Epithelial cell of proximal tubule (primary cell): ENCODE data around the gene MTIF2. TPM values are rescaled to one million over a fixed set of nuclear protein-coding genes. Genes with fewer than 3 reads are reported as not detected.
"Not testable (repeated sequence)": the region's sequence is repeated elsewhere in the genome, so short reads cannot be mapped to it uniquely, and the experiment has no call there.

Experiments used
- DNase-seq: peaks from one replicate; pipeline ENCODE4 v3.0.0-alpha.2; 2011; ENCODE audit warnings: low read depth
- H3K4me3 ChIP-seq: 2 replicates; pipeline ENCODE4 v1.5.1; 2011; ENCODE audit warnings: low read depth, mild to moderate bottlenecking, low read length
- CTCF ChIP-seq: conservative IDR thresholded peaks from 2 replicates; pipeline ENCODE4 v1.5.1; 2012; ENCODE audit warnings: low read depth, mild to moderate bottlenecking, low read length
- total RNA-seq: library from RNA; depleted of rRNA; stranded (reverse); fragments of >200 nt; gene quantifications from 2 replicates; pipeline ENCODE4 v1.2.3, GENCODE V29; 2015

Gene MTIF2
- total RNA-seq, 1 donor from 2014 or later, result 22.7 TPM

GRCh38 chr2:55213822-55214221 lies 55.2 kb downstream of the MTIF2 start:
- TF ChIP-seq CTCF, result no peak

GRCh38 chr2:55204950-55205349 lies 64.1 kb downstream of the MTIF2 start:
- no peak for TF ChIP-seq CTCF

More at GRCh38 chr2:55213822-55214221, 55.2 kb downstream of the MTIF2 start:
- no peak overlapping the region for H3K4me3 ChIP-seq
- DNase-seq, result no peak

GRCh38 chr2:55204536-55204935 lies 64.5 kb downstream of the MTIF2 start:
- no peak overlapping the region for H3K4me3 ChIP-seq
- TF ChIP-seq CTCF, result no peak
- no peak for DNase-seq

More at GRCh38 chr2:55204950-55205349, 64.1 kb downstream of the MTIF2 start:
- no peak overlapping the region for H3K4me3 ChIP-seq
- no peak for DNase-seq

- no peak overlapping the region for H3K4me3 ChIP-seq
- no peak for TF ChIP-seq CTCF
- no peak for DNase-seq
Observed at GRCh38 chr2:55200416-55200815, 68.6 kb downstream of the MTIF2 start.

GRCh38 chr2:55196526-55196925 lies 72.5 kb downstream of the MTIF2 start:
- no peak for TF ChIP-seq CTCF
- DNase-seq, result no peak

GRCh38 chr2:55191888-55192287 lies 77.1 kb downstream of the MTIF2 start:
- not testable (repeated sequence) for DNase-seq, H3K4me3 ChIP-seq

More at GRCh38 chr2:55196526-55196925, 72.5 kb downstream of the MTIF2 start:
- H3K4me3 ChIP-seq, result no peak overlapping the region

GRCh38 chr2:55186837-55187236 lies 82.2 kb downstream of the MTIF2 start:
- DNase-seq, H3K4me3 ChIP-seq: not testable (repeated sequence)

Other genes with a start within 250 kb of the MTIF2 start
- gene RTN4, start 218.8 kb downstream of the MTIF2 start, total RNA-seq, result 322 and 384 TPM in 2 replicates
- gene CLHC1, start 36.9 kb downstream of the MTIF2 start, total RNA-seq, result 3.8 and 8.6 TPM in 2 replicates
- 2,460 and 3,784 TPM in 2 replicates for gene RPS27A, start 36.5 kb downstream of the MTIF2 start, total RNA-seq
- 28.3 and 31.2 TPM in 2 replicates for gene CCDC88A, start 150.6 kb upstream of the MTIF2 start, total RNA-seq